ENCODE data around the gene AREL1.

Gene AREL1

GRCh38 chr14:74655599-74656395 lies 57.1 kb downstream of the AREL1 start:
- Histone ChIP-seq H3K4me1 (ENCODE audit: control insufficient read depth, low read depth, low read length) (no peaks in the 10 kb centered on the region), H3K27me3 (ENCODE audit: control insufficient read depth, insufficient read depth, low read length) (no peaks in the 10 kb centered on the region), H3K4me3 (ENCODE audit: low read length) (no peak overlapping the region), H3K27ac (ENCODE audit: low read length) (no peak overlapping the region), H3K9me3 (ENCODE audit: control insufficient read depth, low read depth, low read length) (no peaks in the 10 kb centered on the region), H3K9ac (ENCODE audit: low read length) (no peak overlapping the region), H3K36me3 (ENCODE audit: control insufficient read depth, low read depth, low read length) (peaks cover 7% of the 10 kb centered on the region)

GRCh38 chr14:74654931-74655330 lies 57.9 kb downstream of the AREL1 start:
- no peaks in the 10 kb centered on the region for H3K4me1 ChIP-seq (ENCODE audit: control insufficient read depth, low read depth, low read length)
- H3K9me3 ChIP-seq (ENCODE audit: control insufficient read depth, low read depth, low read length): no peaks in the 10 kb centered on the region
- H3K27ac ChIP-seq (ENCODE audit: low read length): no peak overlapping the region
- H3K27me3 ChIP-seq (ENCODE audit: control insufficient read depth, insufficient read depth, low read length): no peaks in the 10 kb centered on the region
- H3K4me3 ChIP-seq (ENCODE audit: low read length): no peak overlapping the region
- H3K9ac ChIP-seq (ENCODE audit: low read length): no peak overlapping the region
- peaks cover 1% of the 10 kb centered on the region for H3K36me3 ChIP-seq (ENCODE audit: control insufficient read depth, low read depth, low read length)

GRCh38 chr14:74653386-74654138 lies 59.3 kb downstream of the AREL1 start:
- Histone ChIP-seq H3K4me1 (ENCODE audit: control insufficient read depth, low read depth, low read length) (peaks cover 8% of the 10 kb centered on the region), H3K9ac (ENCODE audit: low read length) (no peak overlapping the region), H3K27me3 (ENCODE audit: control insufficient read depth, insufficient read depth, low read length) (no peaks in the 10 kb centered on the region), H3K27ac (ENCODE audit: low read length) (no peak overlapping the region), H3K4me3 (ENCODE audit: low read length) (no peak overlapping the region), H3K36me3 (ENCODE audit: control insufficient read depth, low read depth, low read length) (no peaks in the 10 kb centered on the region), H3K9me3 (ENCODE audit: control insufficient read depth, low read depth, low read length) (no peaks in the 10 kb centered on the region)

GRCh38 chr14:74652541-74652940 lies 60.3 kb downstream of the AREL1 start:
- Histone ChIP-seq H3K27ac (ENCODE audit: low read length) (no peak overlapping the region), H3K36me3 (ENCODE audit: control insufficient read depth, low read depth, low read length) (no peaks in the 10 kb centered on the region), H3K4me3 (ENCODE audit: low read length) (no peak overlapping the region), H3K27me3 (ENCODE audit: control insufficient read depth, insufficient read depth, low read length) (no peaks in the 10 kb centered on the region), H3K9me3 (ENCODE audit: control insufficient read depth, low read depth, low read length) (no peaks in the 10 kb centered on the region), H3K9ac (ENCODE audit: low read length) (no peak overlapping the region), H3K4me1 (ENCODE audit: control insufficient read depth, low read depth, low read length) (peaks cover 13% of the 10 kb centered on the region)

GRCh38 chr14:74650927-74651686 lies 61.8 kb downstream of the AREL1 start:
- H3K27ac ChIP-seq (ENCODE audit: low read length): no peak overlapping the region
- no peak overlapping the region for H3K4me3 ChIP-seq (ENCODE audit: low read length)
- peaks cover 13% of the 10 kb centered on the region for H3K4me1 ChIP-seq (ENCODE audit: control insufficient read depth, low read depth, low read length)
- no peaks in the 10 kb centered on the region for H3K9me3 ChIP-seq (ENCODE audit: control insufficient read depth, low read depth, low read length)
- H3K27me3 ChIP-seq (ENCODE audit: control insufficient read depth, insufficient read depth, low read length): no peaks in the 10 kb centered on the region
- H3K9ac ChIP-seq (ENCODE audit: low read length): no peak overlapping the region
- no peaks in the 10 kb centered on the region for H3K36me3 ChIP-seq (ENCODE audit: control insufficient read depth, low read depth, low read length)

GRCh38 chr14:74649673-74650072 lies 63.2 kb downstream of the AREL1 start:
- H3K9ac ChIP-seq (ENCODE audit: low read length): no peak overlapping the region
- H3K27ac ChIP-seq (ENCODE audit: low read length): no peak overlapping the region

GRCh38 chr14:74649167-74649566 lies 63.7 kb downstream of the AREL1 start:
- Histone ChIP-seq H3K4me1 (ENCODE audit: control insufficient read depth, low read depth, low read length) (peaks cover 13% of the 10 kb centered on the region), H3K4me3 (ENCODE audit: low read length) (no peak overlapping the region), H3K9me3 (ENCODE audit: control insufficient read depth, low read depth, low read length) (no peaks in the 10 kb centered on the region), H3K27me3 (ENCODE audit: control insufficient read depth, insufficient read depth, low read length) (no peaks in the 10 kb centered on the region), H3K9ac (ENCODE audit: low read length) (no peak overlapping the region), H3K27ac (ENCODE audit: low read length) (no peak overlapping the region), H3K36me3 (ENCODE audit: control insufficient read depth, low read depth, low read length) (no peaks in the 10 kb centered on the region)

More at GRCh38 chr14:74649673-74650072, 63.2 kb downstream of the AREL1 start:
- Histone ChIP-seq H3K4me1 (ENCODE audit: control insufficient read depth, low read depth, low read length) (peaks cover 13% of the 10 kb centered on the region), H3K36me3 (ENCODE audit: control insufficient read depth, low read depth, low read length) (no peaks in the 10 kb centered on the region), H3K9me3 (ENCODE audit: control insufficient read depth, low read depth, low read length) (no peaks in the 10 kb centered on the region), H3K27me3 (ENCODE audit: control insufficient read depth, insufficient read depth, low read length) (no peaks in the 10 kb centered on the region), H3K4me3 (ENCODE audit: low read length) (no peak overlapping the region)

GRCh38 chr14:74648601-74649000 lies 64.3 kb downstream of the AREL1 start:
- Histone ChIP-seq H3K4me3 (ENCODE audit: low read length) (no peak overlapping the region), H3K9me3 (ENCODE audit: control insufficient read depth, low read depth, low read length) (no peaks in the 10 kb centered on the region), H3K9ac (ENCODE audit: low read length) (no peak overlapping the region), H3K27ac (ENCODE audit: low read length) (no peak overlapping the region), H3K4me1 (ENCODE audit: control insufficient read depth, low read depth, low read length) (peaks cover 13% of the 10 kb centered on the region), H3K36me3 (ENCODE audit: control insufficient read depth, low read depth, low read length) (no peaks in the 10 kb centered on the region), H3K27me3 (ENCODE audit: control insufficient read depth, insufficient read depth, low read length) (no peaks in the 10 kb centered on the region)

GRCh38 chr14:74647678-74648461 lies 65.0 kb downstream of the AREL1 start:
- H3K4me1 ChIP-seq (ENCODE audit: control insufficient read depth, low read depth, low read length): peaks cover 13% of the 10 kb centered on the region
- H3K27me3 ChIP-seq (ENCODE audit: control insufficient read depth, insufficient read depth, low read length): no peaks in the 10 kb centered on the region

GRCh38 chr14:74647061-74647677 lies 65.7 kb downstream of the AREL1 start:
- H3K4me1 ChIP-seq (ENCODE audit: control insufficient read depth, low read depth, low read length): peaks cover 13% of the 10 kb centered on the region
- no peak overlapping the region for H3K4me3 ChIP-seq (ENCODE audit: low read length)
- H3K9me3 ChIP-seq (ENCODE audit: control insufficient read depth, low read depth, low read length): no peaks in the 10 kb centered on the region
- H3K27ac ChIP-seq (ENCODE audit: low read length): no peak overlapping the region
- H3K9ac ChIP-seq (ENCODE audit: low read length): no peak overlapping the region
- H3K36me3 ChIP-seq (ENCODE audit: control insufficient read depth, low read depth, low read length): no peaks in the 10 kb centered on the region
- H3K27me3 ChIP-seq (ENCODE audit: control insufficient read depth, insufficient read depth, low read length): no peaks in the 10 kb centered on the region

More at GRCh38 chr14:74647678-74648461, 65.0 kb downstream of the AREL1 start:
- Histone ChIP-seq H3K36me3 (ENCODE audit: control insufficient read depth, low read depth, low read length) (no peaks in the 10 kb centered on the region), H3K9ac (ENCODE audit: low read length) (no peak overlapping the region), H3K27ac (ENCODE audit: low read length) (no peak overlapping the region), H3K4me3 (ENCODE audit: low read length) (no peak overlapping the region), H3K9me3 (ENCODE audit: control insufficient read depth, low read depth, low read length) (no peaks in the 10 kb centered on the region)
